KBM-7 (cell line): ENCODE data around the gene ZNF521.

ENCODE experiments used
- DNase-seq: peaks from one replicate; pipeline ENCODE4 v3.0.0-alpha.2; 2015
- in situ Hi-C: fragments of 300-500 bp; cut with MboI; formaldehyde crosslinking; loops from 2 replicates; pipeline ENCODE4 v1.14.3; 2020; ENCODE audit warnings: low sequenced_read_pairs, low pct_unique_long_range_greater_than_20kb, mixed read lengths

The ZNF521 gene

DNA sequence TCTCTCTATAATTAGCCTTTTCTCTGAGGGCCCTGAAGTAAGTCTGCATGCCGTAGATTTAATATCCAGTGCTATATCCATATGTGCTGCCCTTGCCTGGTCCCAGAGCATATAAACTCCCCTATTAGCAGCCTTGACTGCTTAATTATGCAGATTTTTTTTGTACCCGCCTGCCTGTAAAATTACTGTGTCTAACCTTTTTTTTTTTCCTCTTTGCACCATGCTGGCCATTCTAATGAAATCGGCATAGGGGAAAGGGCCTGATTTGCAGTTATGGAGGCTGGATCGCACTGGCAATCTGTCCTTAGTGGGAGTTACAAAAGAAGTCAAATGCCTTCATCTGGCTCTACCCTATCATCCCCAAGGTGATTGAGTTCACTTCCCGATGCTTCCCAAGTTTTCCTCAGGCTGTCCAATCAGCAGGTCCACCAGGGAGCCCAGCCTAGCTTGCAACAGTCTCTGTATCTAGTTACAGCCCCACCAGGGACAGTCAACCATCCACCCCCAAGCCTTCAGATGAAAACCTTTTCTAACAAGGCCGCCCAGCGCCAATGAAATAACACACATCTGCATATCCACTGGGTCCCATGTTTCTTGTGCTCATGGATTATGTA, 239.0 kb downstream of the ZNF521 start:
- in situ Hi-C loops = no loop called here
- DNase-seq = no peak

DNA sequence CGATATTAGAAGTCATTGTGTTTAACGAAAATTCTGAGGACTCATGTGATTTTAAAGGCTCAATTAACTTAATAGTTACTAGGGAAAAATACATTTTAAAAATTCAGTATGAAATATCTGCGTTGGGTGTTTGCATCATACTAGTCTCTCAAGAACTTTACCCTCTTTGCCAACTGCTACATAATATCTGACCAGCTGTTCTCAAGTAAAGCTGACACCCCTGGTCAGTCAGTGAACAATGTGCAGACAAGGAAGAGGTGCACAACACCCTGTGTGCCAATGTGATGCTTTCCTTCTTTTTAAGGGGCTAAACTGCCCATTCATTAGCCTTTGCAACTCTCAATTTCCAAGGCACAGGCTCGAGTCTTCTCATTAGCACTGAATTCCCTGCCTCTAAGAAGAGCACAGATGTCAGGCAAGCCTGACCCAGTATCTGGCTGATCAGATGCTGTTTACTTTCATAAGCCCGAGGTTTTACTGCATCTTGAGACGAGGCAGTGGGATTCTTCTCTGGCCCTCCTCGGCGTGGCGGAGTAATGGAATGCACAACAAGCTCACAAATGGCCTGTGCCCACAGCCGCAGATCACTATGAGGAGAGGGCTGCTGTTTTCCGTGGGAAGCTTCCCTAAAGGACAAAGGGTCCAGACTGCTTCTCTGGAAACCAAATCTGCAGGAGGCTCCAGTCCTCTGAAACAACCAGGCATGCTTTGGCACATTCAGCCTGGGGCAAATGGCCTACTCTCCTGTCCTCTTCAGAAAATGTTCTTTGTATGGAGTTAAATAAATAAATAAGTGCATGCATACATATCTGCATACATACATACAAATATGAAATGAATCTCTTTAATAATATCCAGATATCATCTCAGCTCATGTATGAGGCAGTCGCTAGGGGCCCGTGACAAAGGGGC, 240.3 kb downstream of the ZNF521 start:
- DNase-seq = no peak
- in situ Hi-C loops = no loop called here

DNA sequence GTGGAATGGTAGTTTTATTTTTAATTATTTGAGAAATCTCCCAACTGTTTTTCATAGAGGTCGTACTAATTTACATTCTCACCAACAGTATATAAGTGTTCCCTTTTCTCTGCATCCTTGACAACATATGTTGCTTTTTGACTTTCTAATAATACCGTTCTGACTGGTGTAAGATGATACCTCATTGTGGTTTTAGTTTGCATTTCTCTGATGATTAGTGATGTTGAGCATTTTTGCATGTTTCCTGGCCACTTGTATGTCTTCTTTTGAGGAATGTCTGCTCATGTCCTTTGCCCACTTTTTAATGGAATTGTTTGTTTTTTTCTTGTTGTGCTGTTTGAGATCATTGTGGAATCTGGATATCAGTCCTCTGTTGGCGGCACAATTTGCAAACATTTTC, 242.5 kb downstream of the ZNF521 start:
- in situ Hi-C loops = no loop called here

GRCh38 chr18:25103468-25104155, 248.4 kb downstream of the ZNF521 start:
- in situ Hi-C loops = no loop called here
- DNase-seq = no peak

More for the DNA sequence above, 242.5 kb downstream of the ZNF521 start:
- DNase-seq = no peak

- in situ Hi-C loops = no loop called here
- no peak for DNase-seq
These were observed 249.3 kb downstream of the ZNF521 start for GRCh38 chr18:25102662-25103061.

DNA sequence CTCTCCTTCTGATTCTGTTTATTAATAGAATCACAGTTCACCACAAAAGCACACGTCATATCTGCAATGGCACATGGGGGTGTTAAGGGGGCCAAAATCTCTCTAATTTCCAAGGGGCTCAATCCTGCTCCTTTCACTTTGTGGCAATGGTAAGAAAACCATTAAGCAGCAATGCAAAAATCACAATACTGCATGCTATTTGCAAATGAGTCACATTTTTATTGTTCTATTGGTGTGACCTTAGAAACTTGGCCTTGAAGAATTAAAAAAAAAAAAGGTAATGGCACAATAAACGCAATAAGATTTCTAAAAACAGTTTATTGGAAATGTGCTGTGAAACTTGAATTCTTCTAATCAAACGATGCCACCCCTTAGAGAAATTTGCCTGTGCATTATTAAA, 251.5 kb downstream of the ZNF521 start:
- DNase-seq = no peak
- in situ Hi-C loops = no loop called here

DNA sequence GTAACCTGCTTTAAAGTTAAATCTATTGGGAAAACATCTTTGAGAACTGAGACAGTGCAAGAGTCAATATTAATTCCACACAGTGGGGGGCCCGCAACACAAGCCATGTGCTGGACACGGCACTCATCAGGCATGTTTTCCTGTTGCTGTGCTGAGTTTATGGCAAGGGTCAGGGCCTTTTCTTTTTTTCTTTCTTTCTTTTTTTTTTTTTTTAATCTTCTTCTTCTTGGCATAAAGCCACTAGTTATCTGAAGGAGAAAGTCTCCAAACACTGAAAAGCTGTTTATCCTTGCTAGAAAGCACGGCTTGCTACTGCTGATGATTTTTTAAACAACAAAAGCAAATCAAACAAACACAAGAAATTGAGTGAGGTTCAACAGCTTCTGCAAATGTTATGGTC, 252.1 kb downstream of the ZNF521 start:
- DNase-seq = no peak
- in situ Hi-C loops = no loop called here

- DNase-seq = no peak
- in situ Hi-C loops = no loop called here
These were observed 254.4 kb downstream of the ZNF521 start for GRCh38 chr18:25097569-25098056.

- in situ Hi-C loops = no loop called here
- DNase-seq = no peak
These were observed 254.9 kb downstream of the ZNF521 start for GRCh38 chr18:25097057-25097456.

DNA sequence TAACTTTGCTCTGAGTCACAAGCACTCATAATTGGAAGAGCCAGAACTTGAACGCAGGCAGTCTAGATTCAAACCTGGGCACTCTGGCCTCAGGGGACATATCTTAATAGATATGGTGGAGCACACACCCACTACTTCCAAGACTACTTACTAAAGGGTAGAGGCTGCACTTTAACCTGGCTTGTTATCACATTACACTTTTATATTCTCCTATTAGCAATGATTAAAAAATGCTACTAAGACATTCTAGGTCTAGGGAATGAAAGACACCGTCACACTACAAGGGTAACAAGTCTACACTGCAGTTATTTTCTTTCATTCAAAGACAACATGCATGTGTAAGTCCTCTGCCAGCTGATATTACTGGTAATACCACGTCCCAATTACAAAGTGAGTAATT, 258.8 kb downstream of the ZNF521 start:
- in situ Hi-C loops = no loop called here
- DNase-seq = no peak

DNA sequence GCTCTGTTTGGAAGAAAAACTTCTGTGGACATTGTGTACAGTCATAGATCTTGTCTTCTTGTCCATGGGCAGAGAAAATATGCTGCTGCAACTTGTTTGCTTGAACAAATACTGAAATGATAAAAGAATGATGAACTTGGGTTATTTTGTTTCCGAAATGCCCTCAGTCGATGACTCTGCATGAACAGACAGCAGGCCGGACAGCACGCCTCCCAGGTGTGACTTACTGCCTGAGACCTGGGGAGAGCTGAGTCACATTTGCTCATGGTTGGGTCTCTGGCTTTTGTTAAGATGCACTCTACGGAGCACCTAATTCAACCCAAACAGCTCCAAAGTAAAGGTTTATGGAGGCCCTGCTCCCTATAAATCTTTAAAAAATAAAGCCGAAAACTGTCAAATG, 262.5 kb downstream of the ZNF521 start:
- DNase-seq = no peak
- in situ Hi-C loops = no loop called here

DNA sequence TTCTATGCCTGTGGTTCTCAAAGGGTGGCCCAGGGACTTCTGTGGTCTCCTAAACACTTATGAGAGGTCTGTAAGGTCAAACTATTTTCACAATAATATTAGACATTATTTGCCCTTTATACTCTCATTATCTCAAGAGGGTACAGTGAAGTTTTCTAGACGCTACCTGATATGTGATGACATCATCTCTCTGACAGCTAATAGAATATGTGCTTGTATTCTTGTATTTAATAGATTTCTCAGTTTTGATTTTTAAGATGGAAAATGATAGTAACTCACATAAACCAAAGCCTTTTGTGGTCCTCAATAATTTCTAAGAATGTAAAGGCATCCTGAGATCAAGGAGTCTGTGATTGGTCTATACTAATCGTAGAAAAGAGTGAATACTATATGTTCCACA, 265.1 kb downstream of the ZNF521 start:
- in situ Hi-C loops = no loop called here
- DNase-seq = no peak

GRCh38 chr18:25081001-25081400, 271.0 kb downstream of the ZNF521 start:
- in situ Hi-C loops = no loop called here
- no peak for DNase-seq

GRCh38 chr18:25080211-25080610, 271.8 kb downstream of the ZNF521 start:
- in situ Hi-C loops = no loop called here
- DNase-seq = no peak

DNA sequence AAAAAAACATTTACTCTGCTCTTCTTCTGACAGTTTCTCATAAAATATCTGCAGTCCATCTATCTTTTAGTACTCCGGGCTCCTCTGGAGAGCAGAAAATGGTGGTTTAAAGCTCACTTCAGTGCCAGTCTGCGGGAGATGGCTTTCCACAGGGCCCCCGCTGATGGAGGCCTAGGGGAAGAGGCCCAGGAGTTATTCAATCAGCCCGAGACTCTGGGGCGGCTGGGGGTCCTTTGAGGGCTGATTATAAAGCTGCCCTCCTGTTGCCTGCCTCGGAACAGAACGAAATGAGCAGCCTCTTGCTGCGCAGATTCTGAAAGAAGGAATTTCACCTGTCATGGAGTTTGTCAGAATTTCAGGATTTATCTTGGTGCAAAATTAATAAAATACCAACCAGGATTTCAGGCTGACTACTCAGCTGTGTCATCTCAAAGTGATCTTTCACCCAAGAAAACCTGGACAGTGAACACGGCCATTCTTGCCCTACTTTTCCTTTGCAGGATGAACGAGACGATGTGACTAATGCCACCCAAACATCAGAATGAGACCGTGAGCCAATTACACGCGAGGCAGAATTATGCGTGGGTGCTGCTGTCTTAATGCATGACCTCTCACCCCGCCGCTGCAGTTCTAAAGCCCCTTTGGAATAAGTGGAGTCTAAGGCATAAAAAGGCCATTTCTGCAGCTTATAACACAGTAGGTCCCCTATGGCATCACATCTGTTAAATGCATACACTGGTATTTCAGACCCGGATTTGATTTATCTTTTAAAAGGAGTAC, 273.8 kb downstream of the ZNF521 start:
- DNase-seq = no peak
- in situ Hi-C loops = no loop called here

- no peak for DNase-seq
- in situ Hi-C loops = no loop called here
These were observed 274.7 kb downstream of the ZNF521 start for GRCh38 chr18:25077038-25077943.

DNA sequence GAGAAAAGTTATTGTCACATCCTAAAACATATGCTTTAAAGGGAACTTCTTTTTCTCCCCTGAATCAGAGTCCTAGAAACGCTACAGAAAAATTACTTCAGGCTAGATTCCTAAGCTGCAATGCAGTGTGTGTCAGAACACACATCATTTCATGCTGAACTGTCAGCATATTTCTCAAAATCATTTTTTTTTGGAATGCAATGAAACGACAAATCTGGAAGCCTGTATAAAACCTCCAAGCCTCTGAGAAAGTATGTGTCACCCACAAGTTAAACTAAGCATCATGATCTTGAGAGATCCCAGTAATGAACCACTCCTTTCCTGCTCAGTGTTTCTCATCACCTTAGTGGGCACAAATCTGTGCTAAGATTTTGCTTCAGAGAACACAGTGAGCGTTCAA, 276.2 kb downstream of the ZNF521 start:
- DNase-seq = no peak
- in situ Hi-C loops = no loop called here

GRCh38 chr18:25075331-25075730, 276.6 kb downstream of the ZNF521 start:
- in situ Hi-C loops = no loop called here
- no peak for DNase-seq
